ENCODE measurements around the gene SEPTIN14.
"Not testable (repeated sequence)": the region's sequence is repeated elsewhere in the genome, so short reads cannot be mapped to it uniquely, and the experiment has no call there.

Gene SEPTIN14

DNA sequence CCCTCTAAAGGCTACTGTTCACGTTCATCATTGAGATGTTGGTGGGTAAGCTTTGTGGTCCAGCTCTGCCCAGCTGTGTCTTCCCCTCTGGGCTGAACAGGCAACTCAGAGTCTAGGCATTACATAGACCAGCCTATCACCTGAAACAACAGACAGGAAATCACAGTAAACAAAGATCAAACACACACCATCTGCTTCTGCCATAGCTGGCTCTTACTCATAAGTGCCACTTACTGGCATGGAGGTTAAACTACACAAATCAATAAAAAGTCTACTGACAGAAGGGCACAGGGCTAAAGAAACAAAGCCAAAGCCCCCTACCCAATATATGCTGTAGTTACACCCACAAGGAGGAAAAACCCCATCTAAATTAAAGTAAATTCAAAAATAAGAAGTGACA is 35.0 kb downstream of the SEPTIN14 start:
- no peak for DNase-seq (ENCODE audit: low read depth in 2 of 2)
- H3K4me3 ChIP-seq (replicated peaks in 1 of 2; ENCODE audit: low read depth in 2 of 2, low read length in 2 of 2), result no peak overlapping the region
- TF ChIP-seq, protein P1, sequence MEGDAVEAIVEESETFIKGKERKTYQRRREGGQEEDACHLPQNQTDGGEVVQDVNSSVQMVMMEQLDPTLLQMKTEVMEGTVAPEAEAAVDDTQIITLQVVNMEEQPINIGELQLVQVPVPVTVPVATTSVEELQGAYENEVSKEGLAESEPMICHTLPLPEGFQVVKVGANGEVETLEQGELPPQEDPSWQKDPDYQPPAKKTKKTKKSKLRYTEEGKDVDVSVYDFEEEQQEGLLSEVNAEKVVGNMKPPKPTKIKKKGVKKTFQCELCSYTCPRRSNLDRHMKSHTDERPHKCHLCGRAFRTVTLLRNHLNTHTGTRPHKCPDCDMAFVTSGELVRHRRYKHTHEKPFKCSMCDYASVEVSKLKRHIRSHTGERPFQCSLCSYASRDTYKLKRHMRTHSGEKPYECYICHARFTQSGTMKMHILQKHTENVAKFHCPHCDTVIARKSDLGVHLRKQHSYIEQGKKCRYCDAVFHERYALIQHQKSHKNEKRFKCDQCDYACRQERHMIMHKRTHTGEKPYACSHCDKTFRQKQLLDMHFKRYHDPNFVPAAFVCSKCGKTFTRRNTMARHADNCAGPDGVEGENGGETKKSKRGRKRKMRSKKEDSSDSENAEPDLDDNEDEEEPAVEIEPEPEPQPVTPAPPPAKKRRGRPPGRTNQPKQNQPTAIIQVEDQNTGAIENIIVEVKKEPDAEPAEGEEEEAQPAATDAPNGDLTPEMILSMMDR (IDR thresholded peaks at IDR 0.05; ENCODE audit: low read depth, low read length), result no peak

DNA sequence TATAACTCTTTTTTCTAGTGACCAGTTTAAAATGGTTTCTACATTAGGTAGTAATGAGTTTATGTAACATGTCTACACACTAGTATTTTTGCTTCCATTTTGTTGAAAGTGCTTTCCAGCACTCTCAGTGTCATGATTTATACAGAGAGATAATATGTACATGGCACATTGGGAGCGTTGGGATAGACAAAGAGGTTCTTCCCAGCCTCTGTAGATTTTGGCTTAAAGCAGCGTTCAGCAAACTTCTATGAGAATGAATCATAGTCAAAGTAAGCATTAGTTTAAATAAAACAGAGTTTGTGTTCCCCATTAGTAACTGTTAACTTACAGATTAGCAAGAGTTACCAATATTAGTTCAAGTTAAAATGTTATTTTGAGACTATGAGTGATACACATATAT is 43.9 kb downstream of the SEPTIN14 start:
- no peak overlapping the region for H3K4me3 ChIP-seq (replicated peaks in 1 of 2; ENCODE audit: low read depth in 2 of 2, low read length in 2 of 2)
- DNase-seq (ENCODE audit: low read depth in 2 of 2), result no peak
- TF ChIP-seq, protein P1 (IDR thresholded peaks at IDR 0.05; ENCODE audit: low read depth, low read length), result no peak

DNA sequence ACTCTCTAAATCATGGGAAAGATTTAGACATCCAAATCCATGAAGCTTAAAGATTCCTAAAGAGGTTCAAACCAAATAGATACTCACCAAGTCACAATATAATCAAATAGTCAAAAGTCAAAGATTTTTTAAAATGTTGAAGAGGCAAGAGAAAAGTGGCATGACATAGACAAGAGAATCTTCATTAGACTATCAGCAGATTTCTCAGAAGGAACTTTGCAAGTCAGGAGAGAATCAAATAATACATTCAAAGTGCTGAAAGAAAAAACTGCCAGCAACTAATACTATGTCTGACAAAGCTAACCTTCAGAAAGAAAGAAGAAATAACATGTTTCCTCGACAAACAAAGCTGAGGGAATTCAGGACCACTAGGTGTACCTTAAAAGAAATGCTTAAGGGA is 65.3 kb downstream of the SEPTIN14 start:
- DNase-seq (ENCODE audit: low read depth in 2 of 2); H3K4me3 ChIP-seq (replicated peaks in 1 of 2; ENCODE audit: low read depth in 2 of 2, low read length in 2 of 2): not testable (repeated sequence)

DNA sequence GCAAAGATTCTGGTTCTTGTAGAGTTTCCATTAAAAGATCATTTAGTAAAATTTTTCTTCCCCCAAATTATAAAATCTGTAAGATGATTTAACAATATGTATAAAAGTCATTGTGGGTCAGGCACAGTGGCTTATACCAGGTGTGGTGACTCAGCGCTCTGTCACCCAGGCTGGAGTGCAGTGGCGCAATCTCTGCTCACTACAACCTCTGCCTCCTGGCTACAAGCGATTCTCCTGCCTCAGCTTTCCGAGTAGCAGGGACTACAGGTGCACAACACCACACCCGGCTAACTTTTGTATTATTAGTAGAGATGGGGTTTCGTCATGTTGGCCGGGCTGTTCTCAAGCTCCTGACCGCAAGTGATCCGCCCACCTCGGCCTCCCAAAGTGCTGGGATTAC is 68.0 kb downstream of the SEPTIN14 start:
- TF ChIP-seq, protein P1 (IDR thresholded peaks at IDR 0.05; ENCODE audit: low read depth, low read length), result no peak
- DNase-seq (ENCODE audit: low read depth in 2 of 2), result peak in 1 of 2 donors; percentile 1
- H3K4me3 ChIP-seq (replicated peaks in 1 of 2; ENCODE audit: low read depth in 2 of 2, low read length in 2 of 2), result no peak overlapping the region

DNA sequence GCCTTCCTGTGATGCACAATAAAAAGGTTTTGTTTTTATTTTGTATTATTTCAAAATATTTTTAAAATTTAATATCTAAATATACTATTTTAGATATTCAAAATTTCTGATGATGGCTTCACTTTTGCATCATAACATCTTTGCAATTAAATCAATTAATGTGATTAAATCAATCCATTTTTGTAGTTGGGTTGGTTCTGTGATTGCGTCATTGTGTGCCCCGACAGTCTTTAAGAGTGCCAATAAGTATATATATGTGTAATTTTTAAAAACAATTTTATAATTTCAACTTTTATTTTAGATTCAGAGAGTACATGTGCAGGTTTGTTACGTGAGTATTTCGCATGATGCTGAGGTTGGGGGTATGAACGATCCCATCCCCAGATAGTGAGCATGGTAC is 70.5 kb downstream of the SEPTIN14 start:
- TF ChIP-seq, protein P1 (IDR thresholded peaks at IDR 0.05; ENCODE audit: low read depth, low read length), result no peak
- no peak overlapping the region for H3K4me3 ChIP-seq (replicated peaks in 1 of 2; ENCODE audit: low read depth in 2 of 2, low read length in 2 of 2)

DNA sequence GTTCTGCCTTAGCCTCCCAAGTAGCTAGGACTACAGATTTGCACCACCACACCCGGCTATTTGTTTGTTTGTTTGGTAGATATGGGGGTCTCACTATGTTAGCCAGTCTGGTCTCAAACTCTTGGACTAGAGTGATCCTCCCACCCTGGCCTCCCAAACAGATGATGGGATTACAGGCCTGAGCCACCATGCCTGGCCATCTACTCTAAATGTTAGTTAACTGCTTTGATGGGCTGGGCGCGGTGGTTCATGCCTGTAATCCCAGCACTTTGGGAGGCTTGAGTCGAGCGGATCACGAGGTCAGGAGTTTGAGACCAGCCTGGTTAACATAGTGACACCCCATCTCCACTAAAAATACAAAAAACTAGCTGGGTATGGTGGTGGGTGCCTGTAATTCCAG is 74.8 kb downstream of the SEPTIN14 start:
- H3K4me3 ChIP-seq (replicated peaks in 1 of 2; ENCODE audit: low read depth in 2 of 2, low read length in 2 of 2), result no peak overlapping the region
- TF ChIP-seq, protein P1 (IDR thresholded peaks at IDR 0.05; ENCODE audit: low read depth, low read length), result no peak
- no peak for DNase-seq (ENCODE audit: low read depth in 2 of 2)

More for the DNA sequence above, 70.5 kb downstream of the SEPTIN14 start:
- no peak for DNase-seq (ENCODE audit: low read depth in 2 of 2)

DNA sequence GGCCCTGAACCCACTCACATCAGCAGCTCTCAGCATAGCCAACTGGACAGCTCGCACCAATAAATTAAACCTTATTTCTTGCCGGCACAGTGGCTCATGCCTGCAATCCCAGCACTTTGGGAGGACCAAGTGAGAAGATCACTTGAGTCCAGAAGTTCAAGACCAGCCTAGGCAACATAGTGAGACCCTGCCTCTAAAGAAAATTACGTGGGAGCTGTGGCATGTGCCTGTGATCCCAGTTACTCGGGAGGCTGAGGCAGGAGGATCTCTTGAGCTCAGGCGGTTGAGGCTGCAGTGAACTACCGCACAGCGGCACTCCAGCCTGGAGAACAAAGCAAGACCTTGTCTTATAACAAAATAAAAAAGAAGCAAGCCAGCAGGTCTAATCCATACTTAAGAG is 75.7 kb downstream of the SEPTIN14 start:
- no peak overlapping the region for H3K4me3 ChIP-seq (replicated peaks in 1 of 2; ENCODE audit: low read depth in 2 of 2, low read length in 2 of 2)
- TF ChIP-seq, protein P1 (IDR thresholded peaks at IDR 0.05; ENCODE audit: low read depth, low read length), result no peak
- DNase-seq (ENCODE audit: low read depth in 2 of 2), result no peak

DNA sequence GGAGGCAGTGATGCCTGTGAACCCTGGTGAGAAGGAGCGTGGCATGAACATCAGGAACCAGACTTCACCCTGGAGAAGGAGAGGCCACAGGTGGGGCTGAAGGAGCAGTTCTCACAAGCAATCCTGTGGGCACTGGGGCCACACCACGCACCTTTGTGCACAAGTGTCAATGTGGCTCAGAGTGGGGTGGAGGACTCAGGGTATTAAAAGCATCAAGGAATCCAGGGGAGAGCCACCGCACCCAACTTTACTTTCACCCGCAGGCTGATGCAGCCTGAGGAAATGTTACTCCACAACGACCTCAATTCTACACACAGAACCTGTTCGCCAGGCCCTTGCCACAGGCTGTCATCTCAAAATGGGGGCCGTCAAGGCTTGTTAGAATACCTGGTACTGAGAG is 77.1 kb downstream of the SEPTIN14 start:
- H3K4me3 ChIP-seq (replicated peaks in 1 of 2; ENCODE audit: low read depth in 2 of 2, low read length in 2 of 2); DNase-seq (ENCODE audit: low read depth in 2 of 2): not testable (repeated sequence)

Measured in cardiac fibroblast (primary cell).